Stimulated activated CD8-positive, alpha-beta memory T cell treated with anti-CD3 and anti-CD28 coated beads, Interleukin-15, amount 100 ng/mL, for 24 hours (primary cell): Measurements from ENCODE around the gene VEZT.
"Not testable (repeated sequence)": the region's sequence is repeated elsewhere in the genome, so short reads cannot be mapped to it uniquely, and the experiment has no call there.

Source experiments
- DNase-seq: peaks from one replicate; pipeline ENCODE4 v3.0.0-alpha.2; 2020; ENCODE audit warnings: low read depth

VEZT gene

DNA sequence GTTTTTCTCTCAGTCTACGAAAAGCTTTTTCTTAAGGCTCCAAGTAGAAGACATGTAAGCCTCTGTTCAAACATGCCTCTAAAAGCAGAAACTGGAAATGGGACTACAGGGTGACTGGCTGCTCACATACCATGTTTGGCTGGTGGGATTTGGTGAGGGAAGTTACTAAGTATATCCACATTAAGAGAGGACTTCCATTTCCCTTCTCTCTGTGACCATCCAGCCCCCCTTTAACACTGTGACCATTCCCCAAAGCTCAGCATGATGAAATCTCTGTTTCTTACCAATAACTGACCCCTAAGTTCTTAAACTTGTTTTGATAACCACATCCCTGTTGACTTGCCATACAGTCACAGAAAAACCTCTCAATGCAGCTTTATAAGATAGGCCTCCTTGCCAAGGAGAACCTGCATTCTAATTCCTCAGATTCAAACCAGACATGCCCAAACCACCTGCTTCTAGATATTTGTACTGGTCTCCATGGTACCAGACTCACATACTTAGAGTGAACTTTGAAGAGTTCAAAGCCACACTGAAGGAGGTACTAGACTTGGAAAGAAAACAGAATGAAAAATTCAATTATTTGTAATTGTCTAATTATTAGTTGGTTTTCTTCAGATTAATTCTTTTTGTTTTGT is 102.2 kb downstream of the VEZT start:
- no peak for DNase-seq

DNA sequence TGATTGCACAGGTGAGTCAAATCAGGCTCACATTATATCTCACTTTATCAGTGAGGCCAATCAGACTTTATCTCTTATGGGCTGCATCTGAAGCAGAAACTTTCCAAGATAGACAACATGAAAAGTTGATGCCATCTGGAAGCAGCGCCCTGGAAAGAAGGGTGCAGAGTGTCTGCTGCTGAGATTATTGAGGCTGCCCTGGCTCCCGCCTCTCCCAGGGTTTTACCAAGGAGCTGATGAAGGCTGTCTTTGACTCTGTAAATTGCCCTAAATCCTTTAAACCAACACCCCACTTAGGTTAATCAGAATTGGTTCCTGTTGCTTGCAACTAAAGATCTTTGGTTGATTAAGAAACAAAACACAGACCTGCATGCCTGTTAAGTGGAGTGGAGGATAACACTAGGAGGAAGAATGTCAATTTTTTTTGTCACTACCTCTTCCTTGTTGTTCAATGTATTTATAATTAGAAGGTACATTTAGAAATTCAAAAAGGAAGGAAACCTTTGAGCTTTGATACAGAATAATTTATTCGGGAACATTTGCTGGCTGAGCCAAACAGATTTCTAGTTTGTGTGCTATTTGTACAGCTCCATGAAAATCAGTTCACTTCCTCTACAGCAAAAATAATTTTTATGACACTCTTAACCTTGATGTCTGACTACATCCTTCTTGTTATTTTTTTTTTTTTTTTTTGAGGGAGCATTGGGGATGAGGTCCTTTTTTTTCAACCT is 104.1 kb downstream of the VEZT start:
- no peak for DNase-seq

DNA sequence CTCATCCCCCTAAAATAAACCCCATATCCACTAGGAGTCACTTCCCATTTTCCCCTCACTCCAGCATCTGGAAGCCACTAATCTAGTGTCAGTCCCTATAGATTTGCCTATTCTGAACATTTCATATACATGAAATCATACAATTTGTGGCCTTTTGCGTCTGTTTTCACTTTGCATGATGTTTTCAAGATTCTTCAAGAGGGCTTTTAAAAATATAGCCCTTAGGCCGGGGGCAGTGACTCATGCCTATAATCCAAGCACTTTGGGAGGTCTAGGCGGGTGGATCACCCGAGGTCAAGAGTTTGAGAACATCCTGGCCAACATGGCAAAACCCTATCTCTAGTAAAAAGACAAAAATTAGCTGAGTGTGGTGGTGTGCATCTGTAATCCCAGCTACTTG is 104.7 kb downstream of the VEZT start:
- no peak for DNase-seq

DNA sequence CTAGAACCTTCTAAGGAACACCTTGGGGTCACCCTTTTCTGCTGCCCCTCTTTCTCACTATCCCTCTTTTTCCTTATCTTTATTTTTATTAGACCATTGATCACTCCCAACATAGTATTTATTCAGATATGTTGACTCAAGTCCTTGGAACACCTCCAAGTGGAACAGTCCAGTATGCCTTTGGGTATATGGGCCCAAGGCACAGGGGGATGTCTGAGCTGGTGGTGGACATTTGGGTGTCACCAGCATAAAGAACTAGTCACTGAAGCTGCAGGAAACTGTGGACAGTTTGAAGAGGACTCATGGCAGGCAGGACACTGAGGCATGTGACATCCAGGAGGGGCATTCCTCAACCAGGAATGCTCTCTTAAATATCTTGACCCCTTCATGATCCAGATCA is 105.6 kb downstream of the VEZT start:
- DNase-seq: no peak

DNA sequence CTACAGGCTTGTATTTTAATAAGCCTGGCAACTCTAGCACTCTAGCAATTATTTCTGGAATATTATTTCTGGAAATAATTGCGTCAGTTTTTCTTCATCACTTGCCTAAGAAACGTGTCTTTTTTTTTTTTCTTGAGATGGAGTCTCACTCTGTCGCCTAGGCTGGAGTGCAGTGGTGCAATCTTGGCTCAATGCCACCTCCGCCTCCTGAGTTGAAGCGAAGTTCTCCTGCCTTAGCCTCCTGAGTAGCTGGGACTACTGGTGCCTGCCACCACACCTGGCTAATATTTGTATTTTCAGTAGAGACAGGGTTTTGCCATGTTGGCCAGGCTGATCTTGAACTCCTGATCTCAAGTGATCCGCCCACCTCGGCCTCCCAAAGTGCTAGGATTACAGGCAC is 106.6 kb downstream of the VEZT start:
- DNase-seq: not testable (repeated sequence)

DNA sequence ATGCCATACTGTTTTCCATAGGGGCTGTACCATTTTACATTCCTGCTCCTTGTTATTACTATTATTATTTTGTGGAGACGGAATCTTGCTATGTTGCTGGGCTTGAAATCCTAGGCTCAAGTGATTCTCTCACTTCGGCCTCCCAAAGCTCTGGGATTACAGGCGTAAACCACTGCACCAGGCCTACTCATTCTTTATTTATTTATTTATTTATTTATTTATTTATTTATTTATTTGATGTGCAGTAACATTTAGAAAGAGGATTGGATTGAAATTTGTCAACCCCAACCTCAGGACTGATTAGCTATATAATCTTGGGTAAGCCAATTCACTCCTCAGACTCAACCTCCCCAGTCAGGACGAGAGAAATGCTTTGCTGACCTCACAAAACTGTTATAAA is 107.9 kb downstream of the VEZT start:
- no peak for DNase-seq

DNA sequence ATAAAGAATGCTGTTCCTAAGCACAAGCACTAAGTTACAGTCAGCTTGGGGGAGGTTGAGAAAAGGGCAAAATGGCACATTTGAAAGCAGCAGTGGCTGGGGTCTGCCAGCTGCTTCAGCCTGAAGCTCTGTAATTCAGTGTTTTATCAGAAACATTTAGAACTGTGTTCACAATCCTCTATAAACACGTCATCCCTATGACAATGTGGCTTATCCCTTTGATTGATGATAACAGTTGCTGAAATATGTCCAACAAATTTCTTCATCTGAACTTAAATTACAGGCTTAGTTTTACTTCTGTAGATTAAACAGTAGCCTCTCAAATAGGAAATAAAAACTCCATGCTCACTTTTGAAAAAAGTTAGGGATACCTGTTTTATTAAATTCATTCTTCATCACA is 108.8 kb downstream of the VEZT start:
- DNase-seq: no peak

DNA sequence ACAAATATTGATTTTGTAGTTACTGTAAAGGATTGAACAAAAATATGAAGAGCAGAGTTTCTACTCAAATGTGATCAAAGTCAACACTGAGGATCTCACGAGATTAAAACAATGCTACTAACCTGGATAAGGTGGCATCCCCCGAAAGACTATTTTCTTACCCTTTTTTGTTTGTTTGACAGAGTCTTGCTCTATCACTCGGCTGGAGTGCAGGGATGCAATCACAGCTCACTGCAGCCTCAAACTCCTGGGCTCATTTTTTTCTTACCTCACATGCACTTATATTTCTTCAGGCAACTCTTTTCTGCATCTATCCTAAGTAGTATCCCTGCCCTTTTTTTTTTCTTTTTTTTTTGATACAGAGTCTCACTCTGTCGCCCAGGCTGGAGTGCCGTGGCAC is 109.2 kb downstream of the VEZT start:
- no peak for DNase-seq

DNA sequence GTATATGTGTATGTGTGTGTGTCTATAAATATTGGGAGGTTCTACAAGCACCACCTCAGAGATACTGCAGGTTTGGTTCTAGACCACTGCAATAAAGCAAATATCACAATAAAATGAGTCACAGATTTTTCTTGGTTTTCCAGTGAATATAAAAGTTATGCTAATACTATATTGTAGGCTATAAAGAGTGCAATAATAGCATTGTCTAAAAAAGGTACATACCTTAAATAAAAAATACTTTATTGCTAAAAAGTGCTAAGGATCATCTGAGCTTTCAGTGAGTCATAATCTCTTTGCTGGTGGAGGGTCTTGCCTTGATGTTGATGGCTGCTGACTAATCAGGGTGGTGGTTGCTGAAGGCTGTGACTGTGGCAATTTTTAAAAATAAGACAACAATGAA is 111.1 kb downstream of the VEZT start:
- DNase-seq: no peak

DNA sequence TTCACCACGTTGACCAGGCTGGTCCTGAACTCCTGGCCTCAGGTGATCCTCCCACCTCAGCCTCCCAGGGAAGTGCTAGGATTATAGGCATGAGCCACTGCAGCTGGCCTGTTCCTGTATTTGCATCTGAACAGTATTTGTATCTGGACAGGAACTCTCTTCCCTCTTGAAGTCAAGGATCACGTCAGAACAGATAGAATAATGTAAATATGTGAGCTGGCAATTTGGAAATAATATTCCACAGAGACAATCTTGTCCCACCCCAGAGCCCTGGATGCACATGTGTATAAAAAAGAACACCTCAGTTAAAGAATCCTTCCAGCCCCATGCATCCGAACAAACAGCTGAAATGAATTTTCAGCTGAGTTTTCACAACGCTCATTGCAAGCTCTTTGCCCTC is 118.3 kb downstream of the VEZT start:
- DNase-seq: no peak

DNA sequence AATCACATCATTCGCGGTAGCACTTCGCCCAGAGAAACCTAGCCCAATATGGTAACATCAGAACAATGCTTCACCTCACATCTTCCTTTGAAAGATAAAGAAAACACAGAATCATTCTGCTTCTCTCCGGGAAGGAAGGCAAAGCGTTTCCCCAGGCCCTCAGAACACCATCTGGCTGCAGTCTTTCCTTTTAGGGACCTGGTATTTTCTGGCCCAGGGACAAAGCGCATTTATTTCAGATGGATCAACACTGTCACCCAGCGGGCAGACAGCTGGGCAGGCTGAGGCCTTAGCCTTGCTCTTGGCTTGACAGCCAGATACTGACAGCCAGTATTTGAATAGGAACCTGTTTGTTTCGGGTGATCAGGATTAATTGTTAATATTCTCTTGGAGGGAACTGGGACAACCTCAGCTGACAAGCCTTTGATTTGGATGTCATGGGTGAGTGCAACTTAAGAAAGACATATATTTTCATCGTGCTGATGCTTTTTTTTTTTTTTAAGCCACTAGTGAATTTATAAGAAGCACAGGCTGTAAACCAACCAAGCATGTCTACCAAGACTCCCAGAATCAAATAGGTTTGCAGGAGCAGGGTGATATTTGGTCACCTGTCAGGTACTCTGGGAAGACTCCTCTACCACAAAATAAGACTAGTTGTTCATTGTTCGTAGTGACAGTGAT is 118.9 kb downstream of the VEZT start:
- DNase-seq: no peak

DNA sequence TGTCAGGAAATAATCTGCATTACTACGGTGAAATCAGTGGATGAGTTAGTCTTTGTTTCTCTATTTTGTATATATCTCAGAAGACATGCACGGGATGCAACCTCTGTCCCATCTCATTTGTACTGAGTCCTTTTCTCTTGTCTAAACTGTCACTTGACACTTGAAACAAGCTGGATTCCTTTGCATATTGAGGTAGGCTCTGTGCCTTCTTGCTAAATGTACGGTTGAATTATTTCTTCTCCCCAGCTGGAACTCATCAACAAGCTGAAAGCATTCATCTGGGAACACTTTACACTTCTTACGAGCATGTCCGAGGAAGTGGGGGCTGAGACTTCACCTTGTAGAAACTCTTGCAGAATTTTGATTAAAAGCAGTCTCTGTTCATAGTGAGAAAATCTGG is 119.5 kb downstream of the VEZT start:
- no peak for DNase-seq

DNA sequence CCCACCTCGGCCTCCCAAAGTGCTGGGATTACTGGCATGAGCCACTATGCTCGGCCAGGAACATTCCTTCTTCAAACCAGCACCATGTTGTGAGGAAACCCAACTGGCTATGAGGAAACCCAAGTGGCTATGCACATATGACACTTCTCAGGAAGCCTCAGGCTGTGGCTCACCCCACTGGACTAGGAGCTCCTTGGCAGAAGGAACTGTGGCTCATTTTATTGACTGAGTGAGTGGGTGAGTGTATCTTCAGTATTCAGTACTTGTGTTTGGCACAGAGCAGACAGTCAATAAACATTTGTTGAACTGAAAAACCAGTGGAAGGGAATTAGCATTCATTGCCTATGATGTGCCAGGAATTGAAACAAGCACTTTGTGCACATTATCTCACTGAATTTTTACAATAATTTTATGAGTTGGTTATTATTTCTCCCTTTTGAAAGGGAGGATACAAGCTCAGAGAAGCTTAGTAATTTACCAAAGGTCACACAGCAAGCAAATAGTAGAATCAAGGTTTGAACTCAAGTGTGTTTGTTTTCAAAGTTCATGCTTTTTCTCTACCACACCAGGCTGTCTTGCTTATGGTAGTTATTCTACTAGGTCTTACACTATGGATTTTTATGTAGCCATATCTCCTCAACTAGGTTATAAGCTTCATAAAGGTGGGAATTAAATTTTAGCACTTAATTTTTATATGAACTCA is 121.6 kb downstream of the VEZT start:
- no peak for DNase-seq

DNA sequence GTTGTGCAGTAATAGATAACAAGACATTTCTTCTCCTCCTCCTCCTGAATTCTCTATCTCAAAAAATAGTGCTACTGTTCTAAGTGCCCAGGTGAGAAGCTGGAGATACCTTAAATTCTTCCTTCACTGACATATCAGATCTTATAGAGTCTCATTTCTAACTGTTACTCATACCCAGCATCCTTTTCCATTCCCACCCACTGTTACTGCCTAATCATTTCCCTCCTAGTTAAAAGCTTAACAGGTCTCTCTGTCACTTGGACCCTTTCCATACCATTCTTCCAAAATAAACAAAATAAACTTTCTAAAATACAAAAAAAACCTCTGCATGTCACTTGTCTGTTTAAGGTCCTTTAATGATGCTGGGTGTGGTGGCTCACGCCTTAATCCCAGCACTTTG is 124.4 kb downstream of the VEZT start:
- DNase-seq: no peak

DNA sequence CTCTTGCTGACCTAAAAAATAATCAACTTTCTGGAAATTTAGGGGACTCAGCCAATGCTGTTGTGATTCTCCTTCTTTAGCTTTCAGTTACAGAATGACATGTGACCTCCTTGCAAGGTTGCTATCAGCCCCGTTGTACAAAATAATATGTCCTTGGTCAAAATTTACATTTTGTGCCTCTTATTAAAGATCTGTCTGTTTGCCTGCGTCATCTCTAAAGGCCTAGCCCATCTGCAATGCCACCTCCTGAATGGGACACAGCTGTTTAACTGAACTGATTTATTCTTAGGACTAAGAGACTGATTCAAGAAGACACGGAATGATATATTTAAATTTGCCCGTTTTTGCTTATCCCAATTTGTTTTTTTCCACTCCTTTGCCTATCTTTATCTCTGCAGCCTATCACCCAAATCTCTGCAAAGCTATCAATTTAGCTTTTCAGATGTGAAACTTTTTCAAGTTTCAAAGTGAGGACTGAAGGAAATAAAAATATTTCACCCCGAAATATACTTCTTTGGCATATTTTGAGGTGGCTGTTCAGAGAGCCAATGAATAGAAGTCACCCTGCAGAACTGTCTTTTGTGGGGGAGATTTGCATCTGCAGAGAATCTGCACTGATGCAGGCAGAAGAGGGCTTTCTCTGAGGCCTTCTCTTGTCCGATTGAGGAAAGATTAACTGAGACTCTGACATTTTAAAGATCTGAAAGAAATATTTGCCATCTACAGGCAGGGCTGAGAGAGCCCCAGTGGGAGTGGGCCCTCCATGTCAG is 126.0 kb downstream of the VEZT start:
- no peak for DNase-seq

DNA sequence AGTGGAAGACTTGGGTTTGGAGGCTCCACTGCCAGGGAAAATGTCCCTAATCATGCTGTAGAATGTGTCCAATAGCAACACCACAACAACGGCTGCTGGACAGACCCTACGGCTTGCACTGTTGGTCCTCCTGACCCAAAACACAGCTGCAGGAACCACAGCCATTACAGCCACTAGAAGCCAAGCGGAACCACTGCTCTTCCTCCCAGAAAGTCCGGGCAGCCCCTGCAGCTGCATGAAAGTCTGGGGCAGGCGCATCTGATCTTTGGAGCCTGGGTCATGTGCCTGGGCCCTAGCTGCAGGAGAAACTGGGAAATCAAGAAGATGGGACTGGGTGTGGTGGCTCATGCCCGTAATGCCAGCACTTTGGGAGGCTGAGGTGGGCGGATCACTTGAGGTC is 131.7 kb downstream of the VEZT start:
- no peak for DNase-seq

DNA sequence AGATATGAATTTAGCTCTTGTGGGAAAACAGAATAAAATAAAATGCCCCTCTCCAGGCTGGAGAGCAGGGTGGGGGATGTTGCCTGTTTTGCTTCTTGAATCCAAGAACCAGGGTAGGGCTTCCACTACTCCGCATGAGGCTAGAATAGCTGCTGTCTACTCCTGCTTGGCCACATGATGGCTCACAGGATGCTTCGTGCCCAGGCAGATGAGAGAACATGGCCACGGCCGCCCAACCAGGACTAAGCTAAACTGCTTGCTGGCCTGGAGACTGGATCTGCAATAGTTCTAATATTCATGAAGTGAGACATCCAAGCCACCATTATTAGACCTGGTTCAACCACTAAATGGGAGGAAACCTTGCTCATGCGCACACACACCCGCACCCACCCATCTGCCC is 134.1 kb downstream of the VEZT start:
- no peak for DNase-seq
